AG04449 (cell line): Measurements from ENCODE around the gene SGMS2.

Experiments used
- CTCF ChIA-PET: fragments of 350-600 bp; formaldehyde crosslinking; extraction: SDS; loops from one replicate; lab custom pipeline; 2021; ENCODE audit warnings: antibody characterized with exemption; lab: Yijun Ruan, JAX
- POLR2A ChIA-PET: fragments of 400-600, 350-600 bp; formaldehyde crosslinking; extraction: SDS; loops from one replicate; lab custom pipeline; 2020; ENCODE audit warnings: antibody characterized with exemption, inconsistent platforms; lab: Yijun Ruan, JAX
- DNase-seq: peaks from one replicate; pipeline ENCODE4 v3.0.0-alpha.2; 2010; ENCODE audit warnings: low read depth, low spot score
- H3K4me3 ChIP-seq: 2 replicates; pipeline ENCODE4 v1.5.1; 2011; ENCODE audit warnings: low read depth, mild to moderate bottlenecking, control low read depth, low read length
- CTCF ChIP-seq: IDR thresholded peaks from one replicate; pipeline ENCODE4 v1.5.1; 2011; ENCODE audit warnings: mild to moderate bottlenecking, moderate library complexity, low read length, control low read depth, inconsistent platforms; ENCODE audit not compliant: insufficient read depth; ENCODE audit errors: missing control alignments

SGMS2 gene

GRCh38 chr4:107845681-107846080, 20.9 kb downstream of the SGMS2 start:
- TF ChIP-seq CTCF, result no peak
- H3K4me3 ChIP-seq, result no peak overlapping the region
- ChIA-PET POLR2A (interaction anchor here (0.6 kb wide), 1 partner anchor 1463 kb away, joined by 3 read pairs; no protein-coding TSS in a partner anchor), CTCF (no interaction called here)
- DNase-seq, result no peak

- ChIA-PET CTCF (no interaction called here), POLR2A (no interaction called here)
Observed at GRCh38 chr4:107850438-107850837, 25.7 kb downstream of the SGMS2 start.

GRCh38 chr4:107853444-107854355, 29.0 kb downstream of the SGMS2 start:
- TF ChIP-seq CTCF, result no peak
- ChIA-PET CTCF (interaction anchor here (0.6 kb wide), 1 partner anchor 38 kb away, joined by 3 read pairs; no protein-coding TSS in a partner anchor), POLR2A (interaction anchor here (1.4 kb wide), 1 partner anchor 10 kb away, joined by 3 read pairs; no protein-coding TSS in a partner anchor)
- H3K4me3 ChIP-seq, result no peak overlapping the region
- no peak for DNase-seq

More at GRCh38 chr4:107850438-107850837, 25.7 kb downstream of the SGMS2 start:
- TF ChIP-seq CTCF, result no peak
- DNase-seq, result no peak
- no peak overlapping the region for H3K4me3 ChIP-seq

GRCh38 chr4:107854356-107855022, 29.8 kb downstream of the SGMS2 start:
- CTCF ChIA-PET, result interaction anchor here (0.6 kb wide), 1 partner anchor 37 kb away, joined by 3 read pairs; no protein-coding TSS in a partner anchor
- POLR2A ChIA-PET, result interaction anchor here (1.4 kb wide), 1 partner anchor 9 kb away, joined by 3 read pairs; no protein-coding TSS in a partner anchor
- TF ChIP-seq CTCF, result no peak
- no peak overlapping the region for H3K4me3 ChIP-seq
- DNase-seq, result no peak

- CTCF ChIA-PET, result no interaction called here
- DNase-seq, result no peak
- POLR2A ChIA-PET, result no interaction called here
- no peak overlapping the region for H3K4me3 ChIP-seq
- TF ChIP-seq CTCF, result no peak
Observed at GRCh38 chr4:107855723-107856122, 31.0 kb downstream of the SGMS2 start.

- no peak overlapping the region for H3K4me3 ChIP-seq
- ChIA-PET CTCF (no interaction called here), POLR2A (no interaction called here)
- DNase-seq, result no peak
- no peak for TF ChIP-seq CTCF
Observed at GRCh38 chr4:107856901-107857300, 32.2 kb downstream of the SGMS2 start.
